HepG2 (cell line): ENCODE data around the gene BCAS3. TPM values are rescaled to one million over a fixed set of nuclear protein-coding genes. Genes with fewer than 3 reads are reported as not detected.

Experiments
- ATAC-seq: fragments of 200-7000 bp; cut with Tn5 transposase; 3 replicates; pipeline ENCODE4 v1.9.1; 2020; ENCODE audit warnings: mild to moderate bottlenecking, moderate library complexity
- BruUV-seq: library from RNA; stranded (reverse); fragments of 400-500 nt; replicated peaks from 2 replicates; lab custom pipeline; 2021; lab: Mats Ljungman, UMichigan
- CTCF ChIA-PET: fragments of 300-600 bp; formaldehyde crosslinking; extraction: SDS; loops from one replicate; lab custom pipeline; 2021; ENCODE audit warnings: low total read pairs, inconsistent platforms, low intra/inter-chr PET ratio; lab: Yijun Ruan, JAX
- POLR2A ChIA-PET: fragments of 350-600 bp; sonication (Branson Sonifier 250); formaldehyde crosslinking; loops from one replicate; lab custom pipeline; 2020; ENCODE audit warnings: antibody characterized with exemption, inconsistent platforms; lab: Yijun Ruan, JAX
- DNase-seq: peaks from one replicate; pipeline ENCODE4 v3.0.0-alpha.2; 2015; ENCODE audit warnings: low spot score
- FAIRE-seq: peaks from 3 replicates; lab custom pipeline; 2011; peaks lifted over from hg19 to GRCh38; lab: Jason Lieb, UNC
- H2AFZ ChIP-seq: one replicate; pipeline ENCODE4 v1.6.1; 2011; ENCODE audit warnings: low read length, inconsistent platforms
- H3K27ac ChIP-seq: fragments of 300-600 bp; 3 replicates; pipeline ENCODE4 v1.8.0; 2011; ENCODE audit warnings: mixed run types, mild to moderate bottlenecking, mixed read lengths, low read length, inconsistent platforms; ENCODE audit not compliant: insufficient read depth; ENCODE audit errors: extremely low read length
- H3K27me3 ChIP-seq, 2 experiments: fragments of 200-600 bp in 1 of 2; 2 replicates in 1 of 2; 3 replicates in 1 of 2; pipeline versions ENCODE4 v1.6.0 to v1.8.0; 2011; ENCODE audit warnings: low read length in 2 of 2, mild to moderate bottlenecking in 2 of 2, moderate library complexity in 2 of 2, inconsistent platforms in 1 of 2; ENCODE audit not compliant: insufficient read depth in 2 of 2, control insufficient read depth in 1 of 2
- H3K36me3 ChIP-seq, 2 experiments: fragments of 200-600 bp in 1 of 2; replicated peaks in 1 of 2; 2 replicates in 1 of 2; 3 replicates in 1 of 2; pipeline versions ENCODE4 v1.5.1 to v1.8.0; 2011; ENCODE audit warnings: low read length in 2 of 2, inconsistent platforms in 1 of 2; ENCODE audit not compliant: insufficient read depth in 2 of 2, control insufficient read depth in 1 of 2
- H3K4me1 ChIP-seq: 2 replicates; pipeline ENCODE4 v1.5.1; 2012; ENCODE audit warnings: low read length, inconsistent platforms; ENCODE audit not compliant: insufficient read depth
- H3K4me2 ChIP-seq: 2 replicates; pipeline ENCODE4 v1.6.0; 2011; ENCODE audit warnings: low read depth, low read length, inconsistent platforms
- H3K4me3 ChIP-seq, 3 experiments: fragments of 200-600 bp in 1 of 3; sonication (generic), shearing (Covaris generic) in 1 of 3; replicated peaks in 1 of 3; 2 replicates each; pipeline ENCODE4 v1.5.1; 2011 to 2016; ENCODE audit warnings: low read length in 3 of 3, inconsistent platforms in 2 of 3, low read depth in 2 of 3, mild to moderate bottlenecking in 2 of 3, control low read depth in 1 of 3, mixed read lengths in 1 of 3; ENCODE audit not compliant: insufficient read depth in 1 of 3
- H3K79me2 ChIP-seq: one replicate; pipeline ENCODE4 v1.6.1; 2011; ENCODE audit warnings: low read length, inconsistent platforms; ENCODE audit not compliant: insufficient read depth
- H3K9ac ChIP-seq: 2 replicates; pipeline ENCODE4 v1.6.0; 2011; ENCODE audit warnings: mild to moderate bottlenecking, low read depth, low read length, inconsistent platforms; ENCODE audit not compliant: insufficient read depth
- H3K9me3 ChIP-seq: 2 replicates; pipeline ENCODE4 v1.5.1; 2012; ENCODE audit warnings: mild to moderate bottlenecking, low read length
- H4K20me1 ChIP-seq: 2 replicates; pipeline ENCODE4 v1.6.0; 2011; ENCODE audit warnings: inconsistent platforms, mild to moderate bottlenecking, low read length, moderate library complexity; ENCODE audit not compliant: insufficient read depth
- KMT2B ChIP-seq: IDR thresholded peaks from 2 replicates; pipeline ENCODE4 v1.6.1; 2016; ENCODE audit warnings: missing genetic modification reagents, missing compliant biosample characterization
- RNF2 ChIP-seq: fragments of 450-650 bp; conservative IDR thresholded peaks from 2 replicates; pipeline ENCODE4 v1.6.1; 2016; ENCODE audit warnings: low read depth
- SIX4 ChIP-seq: sonication (generic); formaldehyde crosslinking; IDR thresholded peaks from 2 replicates; pipeline ENCODE4 v1.4.0; 2020; ENCODE audit warnings: missing genetic modification reagents
- SRF ChIP-seq: IDR thresholded peaks from 2 replicates; pipeline ENCODE4 v1.6.1; 2011; ENCODE audit warnings: mild to moderate bottlenecking, low read depth, low read length, moderate library complexity
- TGIF2 ChIP-seq: IDR thresholded peaks from 2 replicates; pipeline ENCODE4 v1.6.1; 2016; ENCODE audit warnings: control low read depth, missing compliant biosample characterization
- ZMYM2 ChIP-seq: sonication (generic); formaldehyde crosslinking; IDR thresholded peaks from 2 replicates; pipeline ENCODE4 v1.8.0; 2022; ENCODE audit warnings: mild to moderate bottlenecking, missing genetic modification reagents
- ZNF382 ChIP-seq: sonication (generic); formaldehyde crosslinking; IDR thresholded peaks from 2 replicates; pipeline ENCODE4 v1.5.0; 2020; ENCODE audit warnings: missing genetic modification reagents, mild to moderate bottlenecking, borderline replicate concordance
- ZNF547 ChIP-seq: sonication (generic); formaldehyde crosslinking; IDR thresholded peaks from 2 replicates; pipeline ENCODE4 v1.5.1; 2020; ENCODE audit warnings: mild to moderate bottlenecking, missing genetic modification reagents
- ZNF562 ChIP-seq: sonication (generic); formaldehyde crosslinking; IDR thresholded peaks from 2 replicates; pipeline ENCODE4 v1.8.0; 2022; ENCODE audit warnings: missing genetic modification reagents, borderline replicate concordance
- ZZZ3 ChIP-seq: sonication (generic); formaldehyde crosslinking; IDR thresholded peaks from 2 replicates; pipeline ENCODE4 v1.4.0; 2020; ENCODE audit warnings: missing genetic modification reagents, mild to moderate bottlenecking, borderline replicate concordance
- WGBS: methylation state at CpG from one replicate; pipeline ENCODE4 v1.1.6; 2017; ENCODE audit warnings: low lambda C conversion rate; 5-methylcytosine and 5-hydroxymethylcytosine counted together
- in situ Hi-C: cut with HindIII; loops from 2 replicates; pipeline ENCODE4 v1.10.0; 2017; ENCODE audit warnings: low pct_unique_long_range_greater_than_20kb; ENCODE audit not compliant: extremely low pct_ligation_motif_present
- intact Hi-C: fragments of 100-400 bp; cut with micrococcal nuclease; formaldehyde crosslinking; loops from one replicate; pipeline ENCODE4 v1.10.0; 2022; ENCODE audit not compliant: unreplicated experiment
- polyA plus RNA-seq, 8 experiments: library from polyadenylated mRNA; depleted of rRNA in 3 of 8; stranded (reverse) in 7 of 8; unstranded in 1 of 8; fragments of >200 nt; fragmentation: Illumina TruSeq in 4 of 8; extraction: Trizol in 4 of 8; gene quantifications; 2 replicates each; pipeline versions ENCODE4 v1.2.1 to v1.2.3, GENCODE V29; 2011 to 2016; ENCODE audit warnings: low read depth in 4 of 8, missing spikeins in 1 of 8, mixed read lengths in 1 of 8; ENCODE audit not compliant: insufficient read depth in 1 of 8
- total RNA-seq, 5 experiments: library from RNA; depleted of rRNA; stranded (reverse); fragments of >200 nt; fragmentation: Illumina TruSeq; extraction: Trizol; gene quantifications; 2 replicates each; pipeline ENCODE4 v1.2.3, GENCODE V29; 2016; ENCODE audit warnings: low read depth in 1 of 5
- TF ChIP-seq, protein P1 (sequence below): sonication (generic); formaldehyde crosslinking; IDR thresholded peaks from 2 replicates; pipeline ENCODE4 v1.8.0; 2022; ENCODE audit warnings: mild to moderate bottlenecking, missing genetic modification reagents
- TF ChIP-seq, protein P2 (sequence below): sonication (generic); formaldehyde crosslinking; IDR thresholded peaks from 2 replicates; pipeline ENCODE4 v1.8.0; 2022; ENCODE audit warnings: mild to moderate bottlenecking, missing genetic modification reagents, moderate library complexity
- TF ChIP-seq, protein P3 (sequence below): sonication (generic); formaldehyde crosslinking; IDR thresholded peaks from 2 replicates; pipeline ENCODE4 v1.5.0; 2020; ENCODE audit warnings: missing genetic modification reagents, mild to moderate bottlenecking, borderline replicate concordance
- TF ChIP-seq, protein P4 (sequence below): sonication (generic); formaldehyde crosslinking; IDR thresholded peaks from 2 replicates; pipeline ENCODE4 v1.8.1; 2023; ENCODE audit warnings: mild to moderate bottlenecking, missing genetic modification reagents, borderline replicate concordance

BCAS3 gene
- total and polyA plus RNA-seq, 2 of the 13 experiments (the other 11 are each of a cell fraction or from before 2014, with no cell fraction given) = 10.7 to 11.2 TPM

DNA sequence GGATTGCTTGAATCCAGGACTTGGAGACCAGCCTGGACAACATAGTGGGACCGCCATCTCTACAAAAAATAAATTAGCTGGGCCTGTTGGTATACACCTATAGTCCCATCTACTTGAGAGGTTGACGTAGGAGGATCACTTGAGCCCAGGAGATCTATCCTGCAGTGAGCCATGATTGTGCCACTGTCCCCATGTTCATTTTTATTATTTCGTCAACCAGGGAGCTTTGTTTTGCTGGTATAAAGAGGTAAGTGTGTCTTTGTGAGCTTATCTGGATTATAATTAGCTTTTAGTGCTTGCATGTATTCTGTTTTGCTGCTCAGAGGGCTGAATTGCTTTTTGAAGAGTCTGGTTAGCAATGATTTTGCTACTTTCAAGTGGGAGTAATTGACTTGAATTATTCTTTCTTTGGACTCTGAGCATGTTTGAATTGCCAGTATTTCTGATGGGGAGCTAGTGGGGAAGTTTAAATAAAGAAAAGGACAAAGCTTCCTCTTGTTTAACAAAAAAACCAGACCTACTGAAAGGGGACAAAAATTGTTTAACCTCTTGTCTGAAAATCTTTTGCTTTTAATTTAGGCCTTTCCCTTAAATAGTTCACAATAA lies 31.6 kb upstream of the BCAS3 start:
- Histone ChIP-seq H3K27ac (no peak overlapping the region), H3K79me2 (peaks cover 35% of the 10 kb centered on the region), H3K4me3 (no peak overlapping the region), H2AFZ (no peak overlapping the region), H3K9ac (no peak overlapping the region), H3K9me3 (no peaks in the 10 kb centered on the region), H3K36me3 (peaks cover 8 to 42% of the 10 kb centered on the region in 2 experiments), H4K20me1 (peaks cover 11% of the 10 kb centered on the region; the same call in 1 of the 2 replicates), H3K4me2 (peak overlapping the region; percentile 8; the same call in 1 of the 2 replicates), H3K27me3 (no peaks in the 10 kb centered on the region), H3K4me1 (peaks cover 17% of the 10 kb centered on the region)
- DNase-seq = no peak
- 97% methylated on average over 3 of the region's 3 CpGs for WGBS
- POLR2A ChIA-PET = interaction anchor here (0.9 to 1.2 kb wide), 2 partner anchors 32 to 46 kb away, joined by 3 to 5 read pairs; partner anchors contain the start of genes BCAS3 and PPM1D
- no peak for ATAC-seq
- in situ Hi-C loops = no loop called here
- TF ChIP-seq ZNF547 (CRISPR knock-in tag) = no peak
- TF ChIP-seq, protein P1, sequence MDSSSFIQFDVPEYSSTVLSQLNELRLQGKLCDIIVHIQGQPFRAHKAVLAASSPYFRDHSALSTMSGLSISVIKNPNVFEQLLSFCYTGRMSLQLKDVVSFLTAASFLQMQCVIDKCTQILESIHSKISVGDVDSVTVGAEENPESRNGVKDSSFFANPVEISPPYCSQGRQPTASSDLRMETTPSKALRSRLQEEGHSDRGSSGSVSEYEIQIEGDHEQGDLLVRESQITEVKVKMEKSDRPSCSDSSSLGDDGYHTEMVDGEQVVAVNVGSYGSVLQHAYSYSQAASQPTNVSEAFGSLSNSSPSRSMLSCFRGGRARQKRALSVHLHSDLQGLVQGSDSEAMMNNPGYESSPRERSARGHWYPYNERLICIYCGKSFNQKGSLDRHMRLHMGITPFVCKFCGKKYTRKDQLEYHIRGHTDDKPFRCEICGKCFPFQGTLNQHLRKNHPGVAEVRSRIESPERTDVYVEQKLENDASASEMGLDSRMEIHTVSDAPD (CRISPR knock-in tag) = no peak
- TF ChIP-seq, protein P2, sequence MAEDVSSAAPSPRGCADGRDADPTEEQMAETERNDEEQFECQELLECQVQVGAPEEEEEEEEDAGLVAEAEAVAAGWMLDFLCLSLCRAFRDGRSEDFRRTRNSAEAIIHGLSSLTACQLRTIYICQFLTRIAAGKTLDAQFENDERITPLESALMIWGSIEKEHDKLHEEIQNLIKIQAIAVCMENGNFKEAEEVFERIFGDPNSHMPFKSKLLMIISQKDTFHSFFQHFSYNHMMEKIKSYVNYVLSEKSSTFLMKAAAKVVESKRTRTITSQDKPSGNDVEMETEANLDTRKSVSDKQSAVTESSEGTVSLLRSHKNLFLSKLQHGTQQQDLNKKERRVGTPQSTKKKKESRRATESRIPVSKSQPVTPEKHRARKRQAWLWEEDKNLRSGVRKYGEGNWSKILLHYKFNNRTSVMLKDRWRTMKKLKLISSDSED (CRISPR knock-in tag) = no peak
- intact Hi-C loops = no loop called here
- no TSS peak for BruUV-seq
- FAIRE-seq = no peak
- CTCF ChIA-PET = no interaction called here

DNA sequence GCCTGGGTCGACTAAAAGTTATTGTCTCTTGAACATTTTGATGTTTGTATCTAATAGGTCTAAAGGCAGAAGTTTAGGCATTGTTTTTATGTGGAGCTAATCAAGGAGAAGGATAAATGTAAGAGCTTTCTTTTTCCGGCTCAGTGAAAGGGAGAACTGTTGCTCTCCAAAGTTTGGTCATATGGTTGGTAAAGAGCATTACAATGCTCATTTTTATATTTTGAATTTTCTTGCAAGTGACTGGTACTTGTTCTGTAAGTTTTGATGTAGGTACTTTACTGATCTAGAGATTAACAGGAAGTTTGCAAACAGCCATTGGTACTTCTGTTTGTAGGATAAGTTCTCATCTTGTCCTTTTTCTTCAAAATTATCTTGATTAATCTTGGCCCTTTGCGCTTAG lies 30.9 kb upstream of the BCAS3 start:
- whole genome bisulfite sequencing = 98% methylated on average over 3 of the region's 3 CpGs
- ChIA-PET CTCF (no interaction called here), POLR2A (interaction anchor here (1.2 kb wide), 1 partner anchor 47 kb away, joined by 5 read pairs; the partner anchor contains the start of gene PPM1D)
- intact Hi-C loops (no loop called here), in situ Hi-C loops (no loop called here)
- Histone ChIP-seq H3K36me3 (peaks cover 8 to 48% of the 10 kb centered on the region in 2 experiments), H3K9me3 (no peaks in the 10 kb centered on the region), H4K20me1 (peaks cover 8% of the 10 kb centered on the region; the same call in 1 of the 2 replicates), H3K27ac (no peak overlapping the region), H2AFZ (no peak overlapping the region), H3K9ac (no peak overlapping the region), H3K79me2 (peaks cover 33% of the 10 kb centered on the region), H3K4me3 (no peak overlapping the region), H3K4me1 (peaks cover 11% of the 10 kb centered on the region), H3K4me2 (no peak overlapping the region), H3K27me3 (no peaks in the 10 kb centered on the region)
- no peak for ATAC-seq
- no peak for DNase-seq
- BruUV-seq = no TSS peak
- no peak for FAIRE-seq
- TF ChIP-seq SIX4 (CRISPR knock-in tag) (no peak), ZNF382 (CRISPR knock-in tag) (no peak), RNF2 (no peak), TGIF2 (CRISPR knock-in tag) (no peak), SRF (no peak), ZNF562 (no peak), ZMYM2 (CRISPR knock-in tag) (no peak), ZZZ3 (no peak), KMT2B (CRISPR knock-in tag) (no peak)
- TF ChIP-seq, protein P3, sequence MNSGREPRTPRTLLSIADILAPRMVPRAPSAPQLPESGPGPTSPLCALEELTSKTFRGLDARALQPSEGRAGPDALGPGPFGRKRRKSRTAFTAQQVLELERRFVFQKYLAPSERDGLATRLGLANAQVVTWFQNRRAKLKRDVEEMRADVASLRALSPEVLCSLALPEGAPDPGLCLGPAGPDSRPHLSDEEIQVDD (CRISPR knock-in tag) = no peak
- TF ChIP-seq, protein P4, sequence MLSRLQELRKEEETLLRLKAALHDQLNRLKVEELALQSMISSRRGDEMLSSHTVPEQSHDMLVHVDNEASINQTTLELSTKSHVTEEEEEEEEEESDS = no peak
